BE2C (cell line): ENCODE data around the gene DNAH8.

Experiments used
- DNase-seq: peaks from one replicate; pipeline ENCODE4 v3.0.0-alpha.2; 2020
- H3K27me3 ChIP-seq: fragments of 250-450 bp; sonication (Bioruptor Pico); 2 replicates; pipeline ENCODE4 v1.5.1; 2020; ENCODE audit warnings: mild to moderate bottlenecking
- H3K36me3 ChIP-seq: fragments of 250-450 bp; sonication (Bioruptor Pico); 2 replicates; pipeline ENCODE4 v1.5.1; 2020; ENCODE audit warnings: mild to moderate bottlenecking
- H3K4me1 ChIP-seq: fragments of 250-450 bp; sonication (Bioruptor Pico); 2 replicates; pipeline ENCODE4 v1.5.1; 2020
- H3K4me3 ChIP-seq: 2 replicates; pipeline ENCODE4 v1.5.1; 2011; ENCODE audit warnings: low read depth, low read length
- H3K9me3 ChIP-seq: fragments of 250-450 bp; sonication (Bioruptor Pico); 2 replicates; pipeline ENCODE4 v1.5.1; 2020
- CTCF ChIP-seq: IDR thresholded peaks from 2 replicates; pipeline ENCODE4 v1.5.1; 2012; ENCODE audit warnings: mild to moderate bottlenecking, low read depth, low read length

DNAH8 gene

GRCh38 chr6:38942442-38942841 is 227.3 kb downstream of the DNAH8 start:
- no peaks in the 10 kb centered on the region for H3K36me3 ChIP-seq
- H3K4me3 ChIP-seq, result no peak overlapping the region
- TF ChIP-seq CTCF, result no peak
- 0 out of 2 replicates have a peak, but pooled peaks cover 3% of the 10 kb centered on the region for H3K27me3 ChIP-seq
- no peak for DNase-seq
- H3K9me3 ChIP-seq, result no peaks in the 10 kb centered on the region
- H3K4me1 ChIP-seq, result no peaks in the 10 kb centered on the region

GRCh38 chr6:38942965-38943364 is 227.9 kb downstream of the DNAH8 start:
- H3K4me1 ChIP-seq, result no peaks in the 10 kb centered on the region
- no peaks in the 10 kb centered on the region for H3K9me3 ChIP-seq
- H3K36me3 ChIP-seq, result no peaks in the 10 kb centered on the region
- H3K27me3 ChIP-seq, result peaks cover 3% of the 10 kb centered on the region; the same call in 1 of the 2 replicates
- TF ChIP-seq CTCF, result no peak
- no peak for DNase-seq
- H3K4me3 ChIP-seq, result no peak overlapping the region

- Histone ChIP-seq H3K4me3 (no peak overlapping the region), H3K4me1 (no peaks in the 10 kb centered on the region), H3K9me3 (no peaks in the 10 kb centered on the region), H3K27me3 (peaks cover 3% of the 10 kb centered on the region; the same call in 1 of the 2 replicates), H3K36me3 (no peaks in the 10 kb centered on the region)
- DNase-seq, result no peak
- TF ChIP-seq CTCF, result peak; percentile 33
Observed at GRCh38 chr6:38943964-38944363, 228.9 kb downstream of the DNAH8 start.

- Histone ChIP-seq H3K9me3 (no peaks in the 10 kb centered on the region), H3K4me1 (no peaks in the 10 kb centered on the region), H3K4me3 (no peak overlapping the region), H3K27me3 (peaks cover 8% of the 10 kb centered on the region), H3K36me3 (no peaks in the 10 kb centered on the region)
- no peak for TF ChIP-seq CTCF
- no peak for DNase-seq
Observed at GRCh38 chr6:38944655-38945279, 229.7 kb downstream of the DNAH8 start.

- no peak overlapping the region for H3K4me3 ChIP-seq
- peaks cover 9% of the 10 kb centered on the region; the same call in 1 of the 2 replicates for H3K27me3 ChIP-seq
- no peak for DNase-seq
- H3K9me3 ChIP-seq, result no peaks in the 10 kb centered on the region
- no peaks in the 10 kb centered on the region for H3K36me3 ChIP-seq
- no peaks in the 10 kb centered on the region for H3K4me1 ChIP-seq
- TF ChIP-seq CTCF, result no peak
Observed at GRCh38 chr6:38955861-38956260, 240.8 kb downstream of the DNAH8 start.

- no peaks in the 10 kb centered on the region for H3K36me3 ChIP-seq
- H3K4me3 ChIP-seq, result no peak overlapping the region
- no peaks in the 10 kb centered on the region for H3K4me1 ChIP-seq
- peaks cover 7% of the 10 kb centered on the region; the same call in 1 of the 2 replicates for H3K27me3 ChIP-seq
- no peak for DNase-seq
- H3K9me3 ChIP-seq, result no peaks in the 10 kb centered on the region
- TF ChIP-seq CTCF, result no peak
Observed at GRCh38 chr6:38957426-38957825, 242.3 kb downstream of the DNAH8 start.
